ENCODE data around the gene LGR5. TPM values are rescaled to one million over a fixed set of nuclear protein-coding genes. Genes with fewer than 3 reads are reported as not detected.

The LGR5 gene
- total and polyA plus RNA-seq, 2 of the 8 experiments (the other 6 are each of a cell fraction or from before 2014, with no cell fraction given) = 0.08 to 0.19 TPM

GRCh38 chr12:71556448-71556847, 116.8 kb downstream of the LGR5 start:
- no peaks in the 10 kb centered on the region for H4K20me1 ChIP-seq (replicated peaks in 1 of 2; ENCODE audit: control insufficient read depth in 1 of 2, insufficient read depth in 2 of 2, low read length in 2 of 2)
- peaks cover 0 to 1% (median 0%) of the 10 kb centered on the region in 4 experiments; a peak in 1 of 7 replicates for H3K27me3 ChIP-seq (replicated peaks in 1 of 4; ENCODE audit: control insufficient read depth in 3 of 4, extremely low read depth in 1 of 4, insufficient read depth in 3 of 4, low read length in 3 of 4)
- H4K5ac ChIP-seq (ENCODE audit: insufficient read length, low read depth, low read length) = no peak overlapping the region
- no peaks in the 10 kb centered on the region for H3K23me2 ChIP-seq (ENCODE audit: low read depth, low read length)
- H4K8ac ChIP-seq (ENCODE audit: extremely low read depth, insufficient read depth, low read length) = no peak overlapping the region
- FAIRE-seq (no peak), DNase-seq (ENCODE audit: low read depth in 1 of 2, low spot score in 2 of 2) (no peak)
- no peaks in the 10 kb centered on the region for H3K9me3 ChIP-seq (ENCODE audit: insufficient read depth in 2 of 2, low read depth in 1 of 2, low read length in 1 of 2)
- H3K79me2 ChIP-seq (ENCODE audit: control insufficient read depth in 1 of 2, insufficient read depth in 2 of 2, low read length in 2 of 2) = no peaks in the 10 kb centered on the region
- H2BK15ac ChIP-seq (ENCODE audit: low read length) = no peak overlapping the region
- H3K9ac ChIP-seq (replicated peaks in 1 of 4; ENCODE audit: extremely low read depth in 1 of 4, low read depth in 3 of 4, low read length in 3 of 4) = no peak overlapping the region
- no peak overlapping the region for H2AK5ac ChIP-seq (ENCODE audit: low read depth, low read length)
- H2BK12ac ChIP-seq (ENCODE audit: low read depth, low read length) = no peak overlapping the region
- no peak overlapping the region for H2BK20ac ChIP-seq (ENCODE audit: low read length)
- no peak overlapping the region for H3K18ac ChIP-seq (ENCODE audit: extremely low read depth, low read length)
- H2BK5ac ChIP-seq (ENCODE audit: low read depth, low read length) = no peak overlapping the region
- ChIA-PET CTCF (ENCODE audit: partially characterized antibody) (interaction anchor here (1.4 to 1.5 kb wide), 2 partner anchors 154 to 162 kb away, joined by 3 read pairs; no protein-coding TSS in a partner anchor), POLR2A (ENCODE audit: partially characterized antibody) (no interaction called here)
- no peak overlapping the region for H3K4me2 ChIP-seq (ENCODE audit: insufficient read depth in 1 of 2, low read depth in 2 of 2, low read length in 2 of 2)
- no peak overlapping the region for H3K27ac ChIP-seq (ENCODE audit: low read depth, low read length)
- no peak overlapping the region for H2AFZ ChIP-seq (ENCODE audit: low read length)
- no peak overlapping the region for H2BK120ac ChIP-seq (replicated peaks; ENCODE audit: low read depth, low read length)
- no peak overlapping the region for H3K14ac ChIP-seq (ENCODE audit: insufficient read length)
- H3K4me1 ChIP-seq (replicated peaks in 1 of 4; ENCODE audit: control insufficient read depth in 3 of 4, insufficient read depth in 4 of 4, low read length in 3 of 4) = no peaks in the 10 kb centered on the region
- H3K56ac ChIP-seq (replicated peaks; ENCODE audit: insufficient read length, low read depth, low read length) = no peak overlapping the region
- H3K4ac ChIP-seq (replicated peaks; ENCODE audit: insufficient read length, low read depth, low read length) = no peak overlapping the region
- H3K4me3 ChIP-seq (ENCODE audit: extremely low read depth in 1 of 4, insufficient read depth in 2 of 4, low read depth in 3 of 4, low read length in 4 of 4) = no peak overlapping the region
- no peaks in the 10 kb centered on the region for H3K36me3 ChIP-seq (ENCODE audit: control insufficient read depth in 2 of 4, insufficient read depth in 4 of 4, low read length in 3 of 4)
- H4K91ac ChIP-seq (replicated peaks; ENCODE audit: insufficient read length, low read length) = no peak overlapping the region
- no peaks in the 10 kb centered on the region for H3K79me1 ChIP-seq (ENCODE audit: low read depth, low read length)
- H3K23ac ChIP-seq (ENCODE audit: insufficient read length) = no peak overlapping the region
- no peak for TF ChIP-seq KDM1A (IDR thresholded peaks at IDR 0.05; ENCODE audit: borderline replicate concordance, low read length)
- TF ChIP-seq CBX8 (IDR thresholded peaks at IDR 0.05; ENCODE audit: borderline replicate concordance, low read depth, low read length) = no peak
- no peak for TF ChIP-seq POLR2AphosphoS5 (IDR thresholded peaks at IDR 0.05; ENCODE audit: low read depth, low read length)
- TF ChIP-seq, protein P1, sequence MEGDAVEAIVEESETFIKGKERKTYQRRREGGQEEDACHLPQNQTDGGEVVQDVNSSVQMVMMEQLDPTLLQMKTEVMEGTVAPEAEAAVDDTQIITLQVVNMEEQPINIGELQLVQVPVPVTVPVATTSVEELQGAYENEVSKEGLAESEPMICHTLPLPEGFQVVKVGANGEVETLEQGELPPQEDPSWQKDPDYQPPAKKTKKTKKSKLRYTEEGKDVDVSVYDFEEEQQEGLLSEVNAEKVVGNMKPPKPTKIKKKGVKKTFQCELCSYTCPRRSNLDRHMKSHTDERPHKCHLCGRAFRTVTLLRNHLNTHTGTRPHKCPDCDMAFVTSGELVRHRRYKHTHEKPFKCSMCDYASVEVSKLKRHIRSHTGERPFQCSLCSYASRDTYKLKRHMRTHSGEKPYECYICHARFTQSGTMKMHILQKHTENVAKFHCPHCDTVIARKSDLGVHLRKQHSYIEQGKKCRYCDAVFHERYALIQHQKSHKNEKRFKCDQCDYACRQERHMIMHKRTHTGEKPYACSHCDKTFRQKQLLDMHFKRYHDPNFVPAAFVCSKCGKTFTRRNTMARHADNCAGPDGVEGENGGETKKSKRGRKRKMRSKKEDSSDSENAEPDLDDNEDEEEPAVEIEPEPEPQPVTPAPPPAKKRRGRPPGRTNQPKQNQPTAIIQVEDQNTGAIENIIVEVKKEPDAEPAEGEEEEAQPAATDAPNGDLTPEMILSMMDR (IDR thresholded peaks at IDR 0.05; ENCODE audit: control extremely low read depth in 1 of 3, insufficient read depth in 1 of 3, low read depth in 1 of 3, low read length in 3 of 3) = no peak
- TF ChIP-seq CHD2 (IDR thresholded peaks at IDR 0.05; ENCODE audit: low read length) = no peak
- TF ChIP-seq, protein P2, sequence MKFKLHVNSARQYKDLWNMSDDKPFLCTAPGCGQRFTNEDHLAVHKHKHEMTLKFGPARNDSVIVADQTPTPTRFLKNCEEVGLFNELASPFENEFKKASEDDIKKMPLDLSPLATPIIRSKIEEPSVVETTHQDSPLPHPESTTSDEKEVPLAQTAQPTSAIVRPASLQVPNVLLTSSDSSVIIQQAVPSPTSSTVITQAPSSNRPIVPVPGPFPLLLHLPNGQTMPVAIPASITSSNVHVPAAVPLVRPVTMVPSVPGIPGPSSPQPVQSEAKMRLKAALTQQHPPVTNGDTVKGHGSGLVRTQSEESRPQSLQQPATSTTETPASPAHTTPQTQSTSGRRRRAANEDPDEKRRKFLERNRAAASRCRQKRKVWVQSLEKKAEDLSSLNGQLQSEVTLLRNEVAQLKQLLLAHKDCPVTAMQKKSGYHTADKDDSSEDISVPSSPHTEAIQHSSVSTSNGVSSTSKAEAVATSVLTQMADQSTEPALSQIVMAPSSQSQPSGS (IDR thresholded peaks at IDR 0.05; ENCODE audit: low read length) = no peak
- no peak for TF ChIP-seq NANOG (IDR thresholded peaks at IDR 0.05; ENCODE audit: insufficient read depth, low read depth, low read length, poor library complexity, severe bottlenecking)
- no peak for TF ChIP-seq SRF (IDR thresholded peaks at IDR 0.05; ENCODE audit: low read depth, low read length)
- no peak for TF ChIP-seq NRF1 (IDR thresholded peaks at IDR 0.05; ENCODE audit: low read depth, low read length)
- no peak for TF ChIP-seq RAD21 (IDR thresholded peaks at IDR 0.05 in 1 of 2, conservative IDR thresholded peaks at IDR 0.05 in 1 of 2; ENCODE audit: low read depth in 2 of 2, low read length in 2 of 2)
- TF ChIP-seq KDM5A (IDR thresholded peaks at IDR 0.05; ENCODE audit: low read length) = no peak
